Neural progenitor cell (in vitro differentiated cells): Measurements from ENCODE around the gene NUDT16L1. TPM values are rescaled to one million over a fixed set of nuclear protein-coding genes. Genes with fewer than 3 reads are reported as not detected.

Experiments
- DNase-seq: peaks from one replicate; pipeline ENCODE4 v3.0.0-alpha.2; 2016; ENCODE audit warnings: low spot score
- H2AFZ ChIP-seq: fragments of 200-600 bp; sonication (generic); replicated peaks from 2 replicates; pipeline ENCODE4 v1.6.1; 2016; ENCODE audit warnings: antibody characterized with exemption
- H3F3A ChIP-seq: fragments of 200-600 bp; sonication (generic); 2 replicates; pipeline ENCODE4 v1.6.1; 2016; ENCODE audit warnings: antibody characterized with exemption, low read depth
- H3K27ac ChIP-seq: fragments of 200-600 bp; sonication (generic); 2 replicates; pipeline ENCODE4 v1.5.1; 2016; ENCODE audit warnings: mild to moderate bottlenecking
- H3K27me3 ChIP-seq: fragments of 200-600 bp; sonication (generic); 2 replicates; pipeline ENCODE4 v1.6.1; 2016; ENCODE audit warnings: mild to moderate bottlenecking, moderate library complexity
- H3K36me3 ChIP-seq: fragments of 200-600 bp; sonication (generic); 2 replicates; pipeline ENCODE4 v1.5.1; 2016
- H3K4me1 ChIP-seq: fragments of 200-600 bp; sonication (generic); 2 replicates; pipeline ENCODE4 v1.6.1; 2016; ENCODE audit warnings: mixed run types
- H3K4me2 ChIP-seq: fragments of 200-600 bp; sonication (generic); 2 replicates; pipeline ENCODE4 v1.6.1; 2016
- H3K4me3 ChIP-seq: fragments of 200-600 bp; sonication (generic); 2 replicates; pipeline ENCODE4 v1.5.1; 2016
- H3K79me2 ChIP-seq: fragments of 200-600 bp; sonication (generic); 2 replicates; pipeline ENCODE4 v1.6.1; 2016; ENCODE audit warnings: low read depth
- H3K9ac ChIP-seq: fragments of 200-600 bp; sonication (generic); 2 replicates; pipeline ENCODE4 v1.6.1; 2016
- H3K9me3 ChIP-seq: fragments of 200-600 bp; sonication (generic); 2 replicates; pipeline ENCODE4 v1.5.1; 2016; ENCODE audit warnings: low read depth
- H4K20me1 ChIP-seq: fragments of 200-600 bp; sonication (generic); 2 replicates; pipeline ENCODE4 v1.6.1; 2016; ENCODE audit warnings: low read depth
- H3K27ac Mint-ChIP-seq: 3 replicates; pipeline ENCODE4 v1.8.0; 2021; ENCODE audit warnings: mixed read lengths
- H3K27me3 Mint-ChIP-seq: 2 replicates; pipeline ENCODE4 v1.8.0; 2022; ENCODE audit warnings: low read depth, mild to moderate bottlenecking, inconsistent platforms, moderate library complexity, mixed read lengths; ENCODE audit not compliant: insufficient read depth
- H3K36me3 Mint-ChIP-seq: 3 replicates; pipeline ENCODE4 v1.8.0; 2021; ENCODE audit warnings: mixed read lengths
- H3K4me1 Mint-ChIP-seq: 3 replicates; pipeline ENCODE4 v1.8.0; 2021; ENCODE audit warnings: mixed read lengths
- H3K4me3 Mint-ChIP-seq: 3 replicates; pipeline ENCODE4 v1.8.0; 2021; ENCODE audit warnings: mild to moderate bottlenecking, moderate library complexity, mixed read lengths
- H3K9me3 Mint-ChIP-seq: 3 replicates; pipeline ENCODE4 v1.8.0; 2020; ENCODE audit warnings: mixed read lengths
- CTCF ChIP-seq: fragments of 200-600 bp; sonication (generic); IDR thresholded peaks from 2 replicates; pipeline ENCODE4 v1.5.1; 2017; ENCODE audit warnings: antibody characterized with exemption, mild to moderate bottlenecking
- EZH2 ChIP-seq: fragments of 200-600 bp; sonication (generic); IDR thresholded peaks from 2 replicates; pipeline ENCODE4 v1.6.1; 2017; ENCODE audit warnings: antibody characterized with exemption, mild to moderate bottlenecking, moderate library complexity
- EZH2phosphoT487 ChIP-seq: fragments of 200-600 bp; sonication (generic); IDR thresholded peaks from 2 replicates; pipeline ENCODE4 v1.6.1; 2017; ENCODE audit warnings: antibody characterized with exemption
- total RNA-seq: library from RNA; depleted of rRNA; stranded (reverse); fragments of >200 nt; gene quantifications from 2 replicates; pipeline ENCODE4 v1.2.3, GENCODE V29; 2015; ENCODE audit warnings: low replicate concordance

Gene NUDT16L1
- total RNA-seq, 1 donor from 2014 or later, result 10.9 TPM

- TF ChIP-seq CTCF (no peak), EZH2 (no peak), EZH2phosphoT487 (no peak)
- Histone ChIP-seq H3K79me2 (no peaks in the 10 kb centered on the region), H3K4me2 (no peak overlapping the region), H3K4me1 (no peaks in the 10 kb centered on the region), H3K27me3 (no peaks in the 10 kb centered on the region), H3K4me3 (no peak overlapping the region), H3K36me3 (no peaks in the 10 kb centered on the region), H4K20me1 (peaks cover 3% of the 10 kb centered on the region), H3F3A (no peaks in the 10 kb centered on the region), H3K9me3 (no peaks in the 10 kb centered on the region), H3K9ac (no peak overlapping the region), H2AFZ (no peak overlapping the region), H3K27ac (no peak overlapping the region)
- no peak overlapping the region for H3K4me3 Mint-ChIP-seq
- DNase-seq, result no peak
- H3K9me3 Mint-ChIP-seq, result no peaks in the 10 kb centered on the region
- H3K27me3 Mint-ChIP-seq, result peaks cover 2% of the 10 kb centered on the region
- H3K27ac Mint-ChIP-seq, result no peak overlapping the region
- H3K4me1 Mint-ChIP-seq, result no peaks in the 10 kb centered on the region
- H3K36me3 Mint-ChIP-seq, result peaks cover 2% of the 10 kb centered on the region
These were observed 15.4 kb upstream of the NUDT16L1 start for GRCh38 chr16:4677994-4678393.

DNA sequence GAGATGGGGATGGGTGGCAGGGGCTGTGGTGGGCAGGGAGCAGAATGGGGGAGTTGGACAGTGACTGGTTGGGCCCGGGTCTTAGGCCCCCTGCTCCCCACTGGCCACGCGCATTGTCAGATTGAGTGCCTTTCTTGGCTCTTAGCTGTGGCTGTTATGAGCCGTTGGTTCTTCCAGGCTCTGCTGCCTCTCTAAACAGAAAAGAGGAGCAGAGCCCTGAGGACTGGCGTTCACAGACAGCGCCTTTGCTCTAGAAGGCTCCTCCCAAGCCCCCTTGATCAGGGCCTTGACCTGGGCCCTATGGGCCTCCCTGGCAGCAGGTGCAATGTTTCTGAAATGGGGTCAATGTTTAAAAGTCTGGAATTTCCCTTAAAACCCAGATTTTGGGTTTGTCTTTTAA is 14.8 kb upstream of the NUDT16L1 start:
- Histone ChIP-seq H3K4me2 (no peak overlapping the region), H3K27me3 (no peaks in the 10 kb centered on the region), H3K9me3 (no peaks in the 10 kb centered on the region), H3K79me2 (no peaks in the 10 kb centered on the region), H2AFZ (no peak overlapping the region), H4K20me1 (peaks cover 3% of the 10 kb centered on the region), H3K4me1 (no peaks in the 10 kb centered on the region), H3F3A (no peaks in the 10 kb centered on the region), H3K27ac (no peak overlapping the region), H3K36me3 (no peaks in the 10 kb centered on the region), H3K9ac (no peak overlapping the region), H3K4me3 (no peak overlapping the region)
- no peaks in the 10 kb centered on the region for H3K9me3 Mint-ChIP-seq
- no peaks in the 10 kb centered on the region for H3K4me1 Mint-ChIP-seq
- H3K27ac Mint-ChIP-seq, result no peak overlapping the region
- H3K27me3 Mint-ChIP-seq, result peaks cover 2% of the 10 kb centered on the region
- DNase-seq, result no peak
- TF ChIP-seq EZH2phosphoT487 (no peak), CTCF (no peak), EZH2 (no peak)
- H3K4me3 Mint-ChIP-seq, result no peak overlapping the region
- peaks cover 1% of the 10 kb centered on the region for H3K36me3 Mint-ChIP-seq

- H3K4me2 ChIP-seq, result no peak overlapping the region
- H3K27ac ChIP-seq, result no peak overlapping the region
- no peaks in the 10 kb centered on the region for H3K36me3 ChIP-seq
- no peak overlapping the region for H3K9ac ChIP-seq
- Mint-ChIP-seq H3K4me1 (no peaks in the 10 kb centered on the region), H3K4me3 (no peak overlapping the region), H3K36me3 (no peaks in the 10 kb centered on the region), H3K27me3 (peaks cover 2% of the 10 kb centered on the region), H3K9me3 (no peaks in the 10 kb centered on the region), H3K27ac (no peak overlapping the region)
- no peak for DNase-seq
- H3K79me2 ChIP-seq, result no peaks in the 10 kb centered on the region
- H3K9me3 ChIP-seq, result no peaks in the 10 kb centered on the region
- no peak for TF ChIP-seq CTCF
- no peak for TF ChIP-seq EZH2phosphoT487
- no peak for TF ChIP-seq EZH2
- peaks cover 3% of the 10 kb centered on the region for H4K20me1 ChIP-seq
- H2AFZ ChIP-seq, result no peak overlapping the region
- H3K4me1 ChIP-seq, result no peaks in the 10 kb centered on the region
- H3F3A ChIP-seq, result no peaks in the 10 kb centered on the region
- H3K4me3 ChIP-seq, result no peak overlapping the region
- H3K27me3 ChIP-seq, result no peaks in the 10 kb centered on the region
These were observed 14.1 kb upstream of the NUDT16L1 start for GRCh38 chr16:4679156-4679849.
